IMR-90 (cell line): ENCODE data around the gene KTI12. TPM values are rescaled to one million over a fixed set of nuclear protein-coding genes. Genes with fewer than 3 reads are reported as not detected.
"Not testable (repeated sequence)": the region's sequence is repeated elsewhere in the genome, so short reads cannot be mapped to it uniquely, and the experiment has no call there.

ENCODE experiments used
- ATAC-seq: fragments of 200-7000 bp; cut with Tn5 transposase; 2 replicates; pipeline ENCODE4 v1.9.1; 2020; ENCODE audit warnings: low read depth, mild to moderate bottlenecking, moderate library complexity
- BruUV-seq: library from RNA; stranded (reverse); fragments of 400-500 nt; replicated peaks from 2 replicates; lab custom pipeline; 2021; lab: Mats Ljungman, UMichigan
- CTCF ChIA-PET: fragments of 300-600 bp; formaldehyde crosslinking; extraction: SDS; loops from one replicate; lab custom pipeline; 2021; ENCODE audit warnings: antibody characterized with exemption; lab: Yijun Ruan, JAX
- POLR2A ChIA-PET: fragments of 300-600 bp; sonication (Branson Sonifier 250); formaldehyde crosslinking; loops from one replicate; lab custom pipeline; 2022; ENCODE audit warnings: antibody characterized with exemption; ENCODE audit not compliant: unreplicated experiment; lab: Charles Lee
- DNase-seq: peaks from one replicate; pipeline ENCODE4 v3.0.0; 2013
- H2AFZ ChIP-seq: replicated peaks from 2 replicates; pipeline ENCODE3; 2013; ENCODE audit warnings: low read length, mild to moderate bottlenecking; ENCODE audit not compliant: poor library complexity
- H2AK5ac ChIP-seq: 2 replicates; pipeline ENCODE4 v1.6.1; 2013; ENCODE audit warnings: low read depth, low read length, inconsistent platforms
- H2AK9ac ChIP-seq: replicated peaks from 2 replicates; pipeline ENCODE3; 2013; ENCODE audit warnings: mild to moderate bottlenecking, low read depth, low read length, moderate library complexity; ENCODE audit not compliant: poor library complexity
- H2BK120ac ChIP-seq: 2 replicates; pipeline ENCODE4 v1.6.1; 2013; ENCODE audit warnings: low read depth, low read length, inconsistent platforms
- H2BK15ac ChIP-seq: 3 replicates; pipeline ENCODE4 v1.6.1; 2013; ENCODE audit warnings: low read depth, low read length, inconsistent platforms
- H2BK20ac ChIP-seq: 2 replicates; pipeline ENCODE4 v1.6.1; 2013; ENCODE audit warnings: low read depth, mild to moderate bottlenecking, inconsistent platforms, low read length, moderate library complexity
- H2BK5ac ChIP-seq: 2 replicates; pipeline ENCODE4 v1.6.1; 2013; ENCODE audit warnings: mild to moderate bottlenecking, low read depth, low read length, inconsistent platforms; ENCODE audit not compliant: poor library complexity, severe bottlenecking
- H3K14ac ChIP-seq: replicated peaks from 2 replicates; pipeline ENCODE4 v1.6.1; 2013; ENCODE audit warnings: low read depth, low read length, inconsistent platforms
- H3K18ac ChIP-seq: 2 replicates; pipeline ENCODE4 v1.6.1; 2013; ENCODE audit warnings: low read depth, low read length, control low read depth
- H3K23ac ChIP-seq: 2 replicates; pipeline ENCODE4 v1.6.1; 2013; ENCODE audit warnings: low read depth, low read length, inconsistent platforms
- H3K27ac ChIP-seq: 2 replicates; pipeline ENCODE4 v1.5.1; 2013; ENCODE audit warnings: mild to moderate bottlenecking, control low read depth, low read length; ENCODE audit not compliant: insufficient read depth
- H3K27me3 ChIP-seq: 2 replicates; pipeline ENCODE4 v1.6.1; 2013; ENCODE audit warnings: low read length; ENCODE audit not compliant: control insufficient read depth, insufficient read depth
- H3K36me3 ChIP-seq: 2 replicates; pipeline ENCODE4 v1.6.1; 2013; ENCODE audit warnings: low read length, mixed read lengths; ENCODE audit not compliant: control insufficient read depth, insufficient read depth
- H3K4ac ChIP-seq: 2 replicates; pipeline ENCODE4 v1.6.1; 2013; ENCODE audit warnings: low read depth, low read length, inconsistent platforms
- H3K4me1 ChIP-seq: 2 replicates; pipeline ENCODE4 v1.6.1; 2013; ENCODE audit warnings: low read length, mixed read lengths; ENCODE audit not compliant: control insufficient read depth, insufficient read depth
- H3K4me2 ChIP-seq: 2 replicates; pipeline ENCODE4 v1.6.1; 2013; ENCODE audit warnings: low read depth, mild to moderate bottlenecking, control low read depth, low read length, moderate library complexity
- H3K4me3 ChIP-seq: 2 replicates; pipeline ENCODE4 v1.5.1; 2013; ENCODE audit warnings: low read depth, mild to moderate bottlenecking, control low read depth, low read length, moderate library complexity; ENCODE audit not compliant: insufficient read depth
- H3K56ac ChIP-seq: 2 replicates; pipeline ENCODE4 v1.6.1; 2013; ENCODE audit warnings: low read length, inconsistent platforms; ENCODE audit not compliant: insufficient read depth; ENCODE audit errors: extremely low read depth
- H3K79me1 ChIP-seq, 2 experiments: 2 replicates each; pipeline ENCODE4 v1.6.1; 2013; ENCODE audit warnings: low read length in 2 of 2, inconsistent platforms in 1 of 2, low read depth in 1 of 2
- H3K9ac ChIP-seq: 2 replicates; pipeline ENCODE4 v1.6.1; 2013; ENCODE audit warnings: low read depth, low read length, control low read depth
- H3K9me1 ChIP-seq: 2 replicates; pipeline ENCODE4 v1.6.1; 2013; ENCODE audit warnings: low read length, inconsistent platforms; ENCODE audit not compliant: insufficient read depth
- H3K9me3 ChIP-seq: 2 replicates; pipeline ENCODE4 v1.6.1; 2013; ENCODE audit warnings: low read length; ENCODE audit not compliant: control insufficient read depth, insufficient read depth
- H4K20me1 ChIP-seq: 2 replicates; pipeline ENCODE4 v1.6.1; 2013; ENCODE audit warnings: low read length, inconsistent platforms; ENCODE audit not compliant: insufficient read depth
- H4K5ac ChIP-seq: 2 replicates; pipeline ENCODE4 v1.6.1; 2013; ENCODE audit warnings: mild to moderate bottlenecking, low read depth, low read length, control low read depth
- H4K8ac ChIP-seq, 2 experiments: 2 replicates each; pipeline ENCODE4 v1.6.1; 2013; ENCODE audit warnings: low read depth in 2 of 2, low read length in 2 of 2, control low read depth in 1 of 2, inconsistent platforms in 1 of 2
- H4K91ac ChIP-seq: 2 replicates; pipeline ENCODE4 v1.6.1; 2013; ENCODE audit warnings: low read depth, low read length, inconsistent platforms; ENCODE audit not compliant: insufficient read depth
- BHLHE40 ChIP-seq: fragments of 150-350 bp; IDR thresholded peaks from 2 replicates; pipeline ENCODE4 v1.6.1; 2016; ENCODE audit warnings: mild to moderate bottlenecking, low read depth, low read length
- CHD1 ChIP-seq: IDR thresholded peaks from 2 replicates; pipeline ENCODE4 v1.6.1; 2012; ENCODE audit warnings: low read depth, low read length, improper control_type of control experiment
- MXI1 ChIP-seq: IDR thresholded peaks from 2 replicates; pipeline ENCODE4 v1.6.1; 2012; ENCODE audit warnings: low read depth, mild to moderate bottlenecking, low read length, moderate library complexity, borderline replicate concordance
- RAD21 ChIP-seq: IDR thresholded peaks from 2 replicates; pipeline ENCODE4 v1.6.1; 2012; ENCODE audit warnings: low read length, improper control_type of control experiment
- WGBS, 2 experiments: methylation state at CpG; one replicate each; pipeline versions ENCODE4 v1.1.5 to v1.1.7; 2013; ENCODE audit warnings: missing lambda C conversion rate in 2 of 2; ENCODE audit not compliant: insufficient read length in 1 of 2; ENCODE audit errors: extremely low coverage in 2 of 2; 5-methylcytosine and 5-hydroxymethylcytosine counted together
- dilution Hi-C: fragments of 300-500 bp; cut with HindIII; formaldehyde crosslinking; loops from one replicate; pipeline ENCODE4 v1.14.3; 2018; ENCODE audit warnings: low sequenced_read_pairs; ENCODE audit not compliant: unreplicated experiment
- in situ Hi-C: fragments of 300-500 bp; cut with MboI; formaldehyde crosslinking; loops from 3 replicates; pipeline ENCODE4 v1.14.3; 2019; ENCODE audit warnings: low sequenced_read_pairs, inconsistent platforms, mixed read lengths
- intact Hi-C: fragments of 100-400 bp; cut with micrococcal nuclease; formaldehyde crosslinking; loops from 2 replicates; pipeline ENCODE4 v1.10.0; 2022
- polyA plus RNA-seq, 3 experiments: library from polyadenylated mRNA; depleted of rRNA; stranded (reverse); fragments of >200 nt; gene quantifications; 2 replicates each; pipeline ENCODE4 v1.2.3, GENCODE V29; 2012; ENCODE audit warnings: low replicate concordance in 1 of 3
- total RNA-seq: library from RNA; depleted of rRNA; stranded (reverse); fragments of >200 nt; gene quantifications from 2 replicates; pipeline ENCODE4 v1.2.3, GENCODE V29; 2012
- TF ChIP-seq, protein P1 (sequence below): fragments of 150-350 bp; IDR thresholded peaks from 2 replicates; pipeline ENCODE4 v1.6.1; 2016; ENCODE audit warnings: low read depth, mild to moderate bottlenecking, low read length, moderate library complexity, borderline replicate concordance

Gene KTI12
- total and polyA plus RNA-seq, 2 of the 4 experiments (the other 2 are of a cell fraction) = 15.2 to 16.3 TPM

- Histone ChIP-seq H4K5ac (no peak overlapping the region), H4K8ac (no peak overlapping the region), H3K36me3 (peaks cover 10% of the 10 kb centered on the region), H3K4me2 (no peak overlapping the region), H3K23ac (no peak overlapping the region), H4K20me1 (peaks cover 12% of the 10 kb centered on the region; the same call in 1 of the 2 replicates), H3K9me3 (no peaks in the 10 kb centered on the region), H3K27ac (no peak overlapping the region), H2BK5ac (no peak overlapping the region), H3K9me1 (peaks cover 5% of the 10 kb centered on the region), H2BK120ac (no peak overlapping the region), H2BK20ac (no peak overlapping the region), H3K79me1 (peaks cover 37 to 49% of the 10 kb centered on the region in 2 experiments; a peak in 3 of 4 replicates), H3K18ac (no peak overlapping the region), H2BK15ac (no peak overlapping the region), H3K14ac (no peak overlapping the region), H3K4me1 (no peaks in the 10 kb centered on the region), H2AFZ (no peak overlapping the region), H3K56ac (no peak overlapping the region), H3K9ac (no peak overlapping the region), H3K4ac (no peak overlapping the region), H4K91ac (no peak overlapping the region), H2AK9ac (no peak overlapping the region), H3K4me3 (no peak overlapping the region), H3K27me3 (no peaks in the 10 kb centered on the region), H2AK5ac (no peak overlapping the region)
- CTCF ChIA-PET = interaction anchor here (1.0 kb wide), 1 partner anchor 10 kb away, joined by 3 read pairs; no protein-coding TSS in a partner anchor
- BruUV-seq = no TSS peak
- WGBS, 2 experiments = no CpG with 5 or more reads among the region's 3 CpGs
- TF ChIP-seq, protein P1, sequence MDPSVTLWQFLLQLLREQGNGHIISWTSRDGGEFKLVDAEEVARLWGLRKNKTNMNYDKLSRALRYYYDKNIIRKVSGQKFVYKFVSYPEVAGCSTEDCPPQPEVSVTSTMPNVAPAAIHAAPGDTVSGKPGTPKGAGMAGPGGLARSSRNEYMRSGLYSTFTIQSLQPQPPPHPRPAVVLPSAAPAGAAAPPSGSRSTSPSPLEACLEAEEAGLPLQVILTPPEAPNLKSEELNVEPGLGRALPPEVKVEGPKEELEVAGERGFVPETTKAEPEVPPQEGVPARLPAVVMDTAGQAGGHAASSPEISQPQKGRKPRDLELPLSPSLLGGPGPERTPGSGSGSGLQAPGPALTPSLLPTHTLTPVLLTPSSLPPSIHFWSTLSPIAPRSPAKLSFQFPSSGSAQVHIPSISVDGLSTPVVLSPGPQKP = no peak
- TF ChIP-seq CHD1 (no peak), BHLHE40 (no peak), RAD21 (no peak), MXI1 (no peak)
- in situ Hi-C loops (no loop called here), intact Hi-C loops (no loop called here), dilution Hi-C loops (no loop called here)
- DNase-seq (no peak), ATAC-seq (no peak)
- POLR2A ChIA-PET = no interaction called here
These were observed 46.4 kb upstream of the KTI12 start for GRCh38 chr1:52080014-52080415.

GRCh38 chr1:52077277-52077676 lies 43.7 kb upstream of the KTI12 start:
- H3K4me1 ChIP-seq, H2BK5ac ChIP-seq, H4K5ac ChIP-seq, H3K9ac ChIP-seq, H3K27ac ChIP-seq, H4K91ac ChIP-seq, dilution Hi-C loops, H2AK5ac ChIP-seq, H3K9me1 ChIP-seq, H2AK9ac ChIP-seq, H3K9me3 ChIP-seq, BruUV-seq, H3K27me3 ChIP-seq, POLR2A ChIA-PET, H2BK15ac ChIP-seq, H3K4ac ChIP-seq, H3K23ac ChIP-seq, H4K8ac ChIP-seq, intact Hi-C loops, H2AFZ ChIP-seq, H3K18ac ChIP-seq, H3K4me2 ChIP-seq, CTCF ChIA-PET, DNase-seq, H3K14ac ChIP-seq, H4K20me1 ChIP-seq, H3K56ac ChIP-seq, H2BK120ac ChIP-seq, ATAC-seq, in situ Hi-C loops, H2BK20ac ChIP-seq, H3K4me3 ChIP-seq: not testable (repeated sequence)
- Histone ChIP-seq H3K79me1 (peaks cover 28 to 47% of the 10 kb centered on the region in 2 experiments; a peak in 3 of 4 replicates), H3K36me3 (peaks cover 12% of the 10 kb centered on the region)
- WGBS, 2 experiments = no CpG with 5 or more reads among the region's 6 CpGs
